IPS DF 6.9 (cell line): ENCODE measurements around the gene ITPK1.

ENCODE experiments used
- DNase-seq: peaks from one replicate; pipeline ENCODE4 v3.0.0-alpha.2; 2013; ENCODE audit warnings: low read depth, low spot score
- H3K27ac ChIP-seq: one replicate; pipeline ENCODE4 v1.5.1; 2013; ENCODE audit warnings: low read length, control low read depth
- H3K27me3 ChIP-seq: 2 replicates; pipeline ENCODE4 v1.6.1; 2013; ENCODE audit warnings: mild to moderate bottlenecking, low read length; ENCODE audit not compliant: control insufficient read depth, insufficient read depth
- H3K36me3 ChIP-seq: 2 replicates; pipeline ENCODE4 v1.6.1; 2013; ENCODE audit warnings: low read length; ENCODE audit not compliant: control insufficient read depth, insufficient read depth
- H3K4me1 ChIP-seq: 2 replicates; pipeline ENCODE4 v1.6.1; 2013; ENCODE audit warnings: low read length; ENCODE audit not compliant: control insufficient read depth, insufficient read depth
- H3K4me3 ChIP-seq: 2 replicates; pipeline ENCODE4 v1.5.1; 2013; ENCODE audit warnings: mild to moderate bottlenecking, low read length
- H3K9me3 ChIP-seq: 2 replicates; pipeline ENCODE4 v1.6.1; 2013; ENCODE audit warnings: low read length, inconsistent platforms; ENCODE audit not compliant: control insufficient read depth, insufficient read depth
- WGBS: extraction: QIAGEN DNeasy Blood & Tissue Kit; methylation state at CpG from one replicate; pipeline ENCODE4 v1.1.7; 2013; ENCODE audit warnings: mixed read lengths, missing lambda C conversion rate; ENCODE audit not compliant: insufficient read length, insufficient coverage; 5-methylcytosine and 5-hydroxymethylcytosine counted together

The ITPK1 gene

GRCh38 chr14:92924247-92924646 lies 191.5 kb downstream of the ITPK1 start:
- no peak overlapping the region for H3K4me3 ChIP-seq
- no peaks in the 10 kb centered on the region for H3K27me3 ChIP-seq
- no CpG with 5 or more reads among the region's 5 CpGs for WGBS
- no peaks in the 10 kb centered on the region for H3K36me3 ChIP-seq
- DNase-seq: no peak
- H3K9me3 ChIP-seq: no peaks in the 10 kb centered on the region
- H3K27ac ChIP-seq: no peak overlapping the region
- peaks cover 4% of the 10 kb centered on the region for H3K4me1 ChIP-seq

GRCh38 chr14:92923744-92924103 lies 192.0 kb downstream of the ITPK1 start:
- H3K4me3 ChIP-seq: peak overlapping the region; percentile 56; the same call in 1 of the 2 replicates
- no peak for DNase-seq
- peaks cover 4% of the 10 kb centered on the region for H3K4me1 ChIP-seq
- H3K27ac ChIP-seq: no peak overlapping the region
- H3K27me3 ChIP-seq: no peaks in the 10 kb centered on the region
- H3K9me3 ChIP-seq: no peaks in the 10 kb centered on the region
- WGBS: 100% methylated on average over 2 of the region's 8 CpGs
- no peaks in the 10 kb centered on the region for H3K36me3 ChIP-seq

GRCh38 chr14:92922883-92923743 lies 192.6 kb downstream of the ITPK1 start, which contains the start of gene CHGA:
Gene CHGA, plus strand, starts transcription at chr14:92923150. Its CDS starts 210 bp downstream, at chr14:92923360.
- Histone ChIP-seq H3K9me3 (no peaks in the 10 kb centered on the region), H3K4me3 (peak within 1 kb of the TSS; percentile 56; the same call in 1 of the 2 replicates), H3K4me1 (peaks cover 4% of the 10 kb centered on the region), H3K27me3 (no peaks in the 10 kb centered on the region), H3K27ac (no peak within 1 kb of the TSS), H3K36me3 (no peaks in the 10 kb centered on the region)
- no peak for DNase-seq
- WGBS: no CpG with 5 or more reads among the region's 86 CpGs

- H3K36me3 ChIP-seq: no peaks in the 10 kb centered on the region
Observed at GRCh38 chr14:92922155-92922735, 193.5 kb downstream of the ITPK1 start.

GRCh38 chr14:92920001-92920400 lies 195.7 kb downstream of the ITPK1 start:
- Histone ChIP-seq H3K36me3 (no peaks in the 10 kb centered on the region), H3K27ac (no peak overlapping the region), H3K4me1 (peaks cover 4% of the 10 kb centered on the region), H3K9me3 (no peaks in the 10 kb centered on the region), H3K4me3 (no peak overlapping the region), H3K27me3 (no peaks in the 10 kb centered on the region)
- no CpG with 5 or more reads among the region's 15 CpGs for WGBS
- no peak for DNase-seq

More at GRCh38 chr14:92922155-92922735, 193.5 kb downstream of the ITPK1 start:
- Histone ChIP-seq H3K4me3 (peak overlapping the region; percentile 56; the same call in 1 of the 2 replicates), H3K4me1 (peaks cover 4% of the 10 kb centered on the region), H3K27me3 (no peaks in the 10 kb centered on the region), H3K9me3 (no peaks in the 10 kb centered on the region), H3K27ac (no peak overlapping the region)
- WGBS: no CpG with 5 or more reads among the region's 4 CpGs
- DNase-seq: no peak

GRCh38 chr14:92917956-92918355 lies 197.8 kb downstream of the ITPK1 start:
- WGBS: no CpG with 5 or more reads among the region's 7 CpGs

GRCh38 chr14:92917041-92917940 lies 198.4 kb downstream of the ITPK1 start:
- WGBS: no CpG with 5 or more reads among the region's 14 CpGs
- no peak for DNase-seq
- Histone ChIP-seq H3K27me3 (no peaks in the 10 kb centered on the region), H3K4me3 (no peak overlapping the region), H3K4me1 (no peaks in the 10 kb centered on the region; the same call in 1 of the 2 replicates), H3K27ac (no peak overlapping the region), H3K36me3 (no peaks in the 10 kb centered on the region), H3K9me3 (peaks cover 2% of the 10 kb centered on the region)

More at GRCh38 chr14:92917956-92918355, 197.8 kb downstream of the ITPK1 start:
- H3K9me3 ChIP-seq: no peaks in the 10 kb centered on the region
- no peak overlapping the region for H3K4me3 ChIP-seq
- no peak overlapping the region for H3K27ac ChIP-seq
- no peak for DNase-seq
- H3K27me3 ChIP-seq: no peaks in the 10 kb centered on the region
- no peaks in the 10 kb centered on the region for H3K36me3 ChIP-seq
- H3K4me1 ChIP-seq: no peaks in the 10 kb centered on the region; the same call in 1 of the 2 replicates

GRCh38 chr14:92916201-92916600 lies 199.5 kb downstream of the ITPK1 start:
- Histone ChIP-seq H3K4me3 (no peak overlapping the region), H3K4me1 (no peaks in the 10 kb centered on the region; the same call in 1 of the 2 replicates), H3K27ac (no peak overlapping the region), H3K27me3 (no peaks in the 10 kb centered on the region), H3K9me3 (peaks cover 2% of the 10 kb centered on the region), H3K36me3 (no peaks in the 10 kb centered on the region)
- DNase-seq: no peak
- no CpG with 5 or more reads among the region's 4 CpGs for WGBS

GRCh38 chr14:92914087-92914656 lies 201.6 kb downstream of the ITPK1 start:
- H3K27me3 ChIP-seq: no peaks in the 10 kb centered on the region
- H3K36me3 ChIP-seq: no peaks in the 10 kb centered on the region
- no CpG with 5 or more reads among the region's 7 CpGs for WGBS
- H3K4me1 ChIP-seq: no peaks in the 10 kb centered on the region; the same call in 1 of the 2 replicates
- no peak overlapping the region for H3K27ac ChIP-seq
- H3K4me3 ChIP-seq: no peak overlapping the region
- H3K9me3 ChIP-seq: peaks cover 2% of the 10 kb centered on the region
- DNase-seq: peak; percentile 48
